Activated CD8-positive, alpha-beta memory T cell treated with anti-CD3 and anti-CD28 coated beads, Interleukin-2, amount 50 U/mL, for 48 hours (primary cell): ENCODE measurements around the gene NEBL.

Experiments
- DNase-seq: peaks from one replicate; pipeline ENCODE4 v3.0.0-alpha.2; 2020

The NEBL gene

DNA sequence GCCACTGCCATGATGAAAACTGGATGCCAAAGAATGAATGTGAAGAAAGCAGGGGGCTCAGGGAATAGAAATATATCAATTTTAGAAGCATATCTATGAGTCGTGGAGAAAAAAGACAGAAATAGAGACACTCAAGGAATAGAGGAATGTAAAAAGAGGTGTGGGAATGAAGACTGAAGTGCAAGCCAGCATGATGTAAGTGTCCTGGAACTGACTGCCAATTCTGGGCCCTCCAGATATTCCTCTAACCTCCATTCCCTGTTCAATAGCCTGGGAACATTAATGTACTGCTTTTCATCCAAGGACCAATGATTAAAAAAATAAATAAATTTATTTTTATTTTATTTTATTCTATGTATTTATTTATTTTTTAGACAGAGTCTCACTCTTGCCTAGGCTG is 40.6 kb downstream of the NEBL start:
- DNase-seq: no peak

DNA sequence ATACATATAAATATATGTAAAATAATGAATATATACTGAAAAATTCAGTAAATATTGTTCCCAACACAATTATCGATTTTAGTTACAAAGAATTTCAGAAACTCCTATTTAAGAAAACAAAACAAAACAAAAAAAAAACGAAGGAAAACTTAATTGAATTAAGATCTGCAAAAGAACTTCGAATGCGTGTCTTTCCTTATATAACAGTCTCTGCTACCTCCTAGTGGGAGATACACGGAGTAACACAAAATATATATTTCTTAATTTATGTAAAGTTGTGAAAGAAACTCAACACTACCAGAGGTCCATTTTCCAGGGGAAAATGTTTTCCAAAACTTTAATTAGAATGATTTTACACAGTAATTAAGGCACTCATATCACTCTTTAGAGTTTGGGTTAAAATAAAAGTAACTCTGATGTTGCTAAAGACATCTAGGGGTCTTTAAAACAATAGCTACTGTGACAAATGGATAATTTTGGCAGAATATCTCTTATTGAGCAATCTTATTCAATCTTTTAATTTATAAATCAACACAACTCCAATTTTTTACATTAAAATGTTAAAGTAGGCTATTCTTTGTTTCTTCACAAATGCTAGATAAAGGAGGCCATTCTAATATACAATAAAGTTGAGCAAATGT is 41.6 kb downstream of the NEBL start:
- no peak for DNase-seq

- DNase-seq: no peak
These were observed 43.8 kb downstream of the NEBL start for GRCh38 chr10:20853276-20853675.

DNA sequence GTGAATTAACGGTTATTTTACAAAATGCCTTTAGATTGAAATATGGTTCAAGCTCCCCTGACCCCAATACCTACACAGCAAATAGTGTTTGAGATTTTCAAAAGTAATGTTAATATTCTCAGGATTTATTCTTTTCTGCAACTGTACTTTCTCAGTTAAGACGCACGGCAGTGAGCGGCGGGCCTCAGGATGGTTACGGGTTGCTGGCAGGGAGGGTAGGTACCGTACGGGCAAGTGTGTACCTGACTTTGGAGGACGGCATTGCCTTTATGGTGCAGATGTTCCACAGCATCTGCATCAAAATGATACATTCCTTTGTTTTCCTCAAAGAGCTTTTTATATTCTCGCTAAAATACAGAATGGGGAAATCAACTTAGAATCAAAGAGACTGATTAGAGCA is 44.8 kb downstream of the NEBL start:
- no peak for DNase-seq

DNA sequence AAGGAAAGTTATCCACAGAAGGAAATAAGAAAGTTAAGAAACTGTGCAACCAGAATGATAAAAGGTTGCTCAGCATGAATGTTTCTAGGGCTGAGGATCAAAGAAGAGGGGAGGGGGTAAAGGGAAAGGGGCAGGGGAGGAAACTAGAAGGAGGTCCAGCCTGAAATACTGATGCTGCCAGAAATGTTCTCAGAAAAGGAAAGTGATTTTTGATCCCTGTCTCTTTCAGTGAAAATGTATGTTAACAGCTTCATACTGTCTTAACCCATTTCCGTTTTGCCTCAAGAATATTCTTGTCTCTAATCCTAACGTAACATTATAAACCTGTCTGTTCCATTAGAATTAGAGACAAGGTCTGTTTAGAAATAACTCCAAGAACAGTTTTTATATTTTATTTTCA is 49.6 kb downstream of the NEBL start:
- no peak for DNase-seq

DNA sequence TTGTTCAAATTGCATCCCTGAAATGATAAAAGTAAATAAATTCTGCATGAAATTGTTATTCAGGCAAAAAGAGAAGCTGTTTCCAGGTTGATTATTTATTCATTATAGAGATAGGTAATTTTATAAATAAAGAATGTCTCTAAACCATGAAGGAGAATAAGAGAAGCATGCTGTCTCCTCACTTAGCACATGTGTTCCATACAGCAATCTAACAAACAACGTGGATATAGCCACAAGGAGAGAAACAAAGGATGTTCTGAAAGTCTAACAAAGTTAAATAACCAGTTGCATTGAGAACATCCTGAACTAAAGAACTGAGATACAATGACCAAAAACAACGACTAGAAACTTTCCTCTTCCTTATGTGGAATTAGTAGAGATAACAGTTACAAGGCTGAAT is 50.8 kb downstream of the NEBL start:
- DNase-seq: no peak

DNA sequence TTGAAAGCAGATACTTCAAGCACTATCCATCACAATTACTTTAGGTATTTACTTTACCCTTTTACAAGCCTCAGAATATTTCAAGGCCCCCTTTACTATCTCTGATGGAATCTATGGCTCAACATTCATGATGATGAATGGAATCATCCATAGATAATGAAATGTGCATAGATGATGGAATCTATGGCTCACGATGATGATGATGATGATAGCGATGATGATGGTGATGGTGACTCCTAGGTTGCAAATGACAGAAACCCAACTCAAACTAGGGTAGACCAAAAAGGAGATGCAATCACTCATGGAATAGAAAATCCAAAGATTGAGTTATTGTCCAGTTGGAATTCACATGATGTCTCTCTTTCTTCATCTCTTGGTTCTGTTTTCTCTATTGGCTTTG is 55.7 kb downstream of the NEBL start:
- DNase-seq: no peak

- no peak for DNase-seq
These were observed 57.2 kb downstream of the NEBL start for GRCh38 chr10:20839910-20840309.

GRCh38 chr10:20839141-20839540 is 58.0 kb downstream of the NEBL start:
- DNase-seq: no peak

GRCh38 chr10:20836401-20836800 is 60.7 kb downstream of the NEBL start:
- no peak for DNase-seq

DNA sequence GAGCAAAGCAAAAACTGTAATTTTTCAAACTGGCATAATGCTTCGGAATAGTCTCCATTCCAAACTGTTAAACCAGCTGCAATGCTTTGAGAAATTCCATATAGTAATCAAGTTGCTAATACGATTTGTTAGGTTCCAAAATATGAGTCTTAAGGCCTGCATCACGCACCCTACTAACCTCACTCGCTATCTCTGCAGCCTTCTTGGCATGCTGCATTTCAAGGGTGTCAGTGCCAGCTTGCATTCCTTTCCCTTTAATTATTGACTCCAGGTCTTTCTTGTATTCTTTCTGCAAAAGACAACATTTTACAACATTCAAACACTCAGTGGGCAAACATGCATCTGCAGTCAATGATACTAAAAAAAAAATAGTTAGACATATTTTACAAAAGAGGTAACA is 61.8 kb downstream of the NEBL start:
- no peak for DNase-seq

DNA sequence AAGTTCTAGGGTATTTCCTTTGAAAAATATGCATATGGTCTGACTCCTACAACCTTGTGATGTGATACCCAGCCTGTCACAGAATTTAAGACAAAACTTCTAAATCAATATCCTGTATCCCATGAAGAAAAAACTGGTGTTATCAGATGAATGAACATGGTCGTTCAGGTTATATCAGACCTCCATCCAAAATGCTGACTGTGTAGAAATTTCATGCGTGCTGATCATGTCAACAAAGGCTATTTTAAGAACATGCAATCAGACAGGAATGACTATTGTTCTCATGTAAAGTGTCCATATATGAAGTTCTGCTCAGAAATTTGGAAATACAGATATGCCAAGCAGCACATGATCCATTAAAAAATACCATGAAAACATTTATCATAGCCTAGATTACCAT is 62.3 kb downstream of the NEBL start:
- DNase-seq: no peak

- DNase-seq: no peak
These were observed 74.3 kb downstream of the NEBL start for GRCh38 chr10:20822825-20823224.

DNA sequence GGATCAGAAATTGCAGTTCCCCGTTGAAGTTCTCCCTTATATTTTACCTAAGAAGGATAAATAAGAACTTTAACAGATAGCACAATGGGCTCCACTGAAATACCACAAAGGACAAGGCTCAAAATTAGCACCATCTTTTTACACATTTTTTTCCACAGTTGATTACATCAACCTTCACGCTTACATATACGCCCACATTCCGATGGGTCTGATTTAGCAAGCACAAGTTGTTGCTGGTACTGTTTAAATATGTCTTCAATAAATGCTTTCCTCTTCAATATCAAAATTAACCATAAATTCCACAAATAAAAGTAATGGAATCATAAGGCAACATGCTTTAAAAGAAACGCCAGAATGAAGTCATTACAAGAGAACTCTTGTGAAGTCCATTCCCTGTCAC is 79.5 kb downstream of the NEBL start:
- no peak for DNase-seq

DNA sequence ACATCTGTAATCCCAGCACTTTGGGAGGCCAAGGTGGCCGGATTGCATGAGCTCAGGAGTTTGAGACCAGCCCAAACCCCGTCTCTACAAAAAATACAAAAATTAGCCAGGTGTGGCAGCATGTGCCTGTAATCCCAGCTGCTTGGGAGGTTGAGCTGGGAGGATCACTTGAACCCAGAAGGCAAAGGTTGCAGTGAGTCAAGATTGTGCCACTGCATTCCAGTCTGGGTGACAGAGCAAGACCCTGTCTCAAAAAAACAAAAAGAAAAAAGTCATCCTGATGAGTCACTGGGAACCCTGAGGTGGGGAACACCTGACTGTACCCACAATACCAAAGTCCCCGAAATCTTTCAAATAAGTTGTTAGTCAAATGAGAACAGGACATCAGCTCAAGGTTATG is 80.0 kb downstream of the NEBL start:
- no peak for DNase-seq

DNA sequence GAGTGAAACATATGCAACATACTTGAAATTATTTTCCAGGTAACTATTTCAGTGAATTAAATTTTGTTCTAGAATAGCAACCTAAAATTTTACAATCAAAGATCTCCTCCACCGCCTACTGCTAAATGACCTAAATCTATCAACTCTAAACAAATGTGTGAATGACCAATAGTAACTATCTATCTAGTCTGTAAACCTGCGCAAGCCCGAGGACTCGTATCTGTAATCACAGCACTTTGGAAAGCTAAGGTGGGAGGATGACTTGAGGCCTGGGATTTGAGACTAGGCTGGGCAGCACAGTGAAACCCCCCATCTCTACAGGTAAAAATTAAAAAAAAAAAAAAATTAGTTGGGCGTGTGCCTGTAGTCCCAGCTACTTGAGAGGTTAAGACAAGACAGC is 83.0 kb downstream of the NEBL start:
- no peak for DNase-seq

DNA sequence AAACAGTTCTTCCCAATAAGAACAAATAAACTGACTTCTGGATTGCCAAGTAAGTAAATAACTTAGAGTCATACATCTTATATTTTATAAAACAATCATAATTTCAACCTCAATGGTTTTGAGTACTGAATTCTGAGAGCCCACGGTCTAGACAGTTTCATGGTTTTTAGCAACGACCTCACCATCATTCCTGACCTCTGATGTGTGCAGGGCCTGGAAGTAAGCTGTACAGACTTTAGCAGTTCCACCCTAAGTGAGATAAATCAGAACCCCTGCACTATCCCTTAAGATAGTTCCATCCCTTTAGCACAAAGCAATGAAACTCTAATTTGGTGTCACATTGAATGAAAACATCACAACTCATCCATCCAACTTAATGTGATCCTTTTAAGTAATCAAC is 86.0 kb downstream of the NEBL start:
- DNase-seq: no peak

GRCh38 chr10:20809631-20810030 is 87.5 kb downstream of the NEBL start:
- no peak for DNase-seq

DNA sequence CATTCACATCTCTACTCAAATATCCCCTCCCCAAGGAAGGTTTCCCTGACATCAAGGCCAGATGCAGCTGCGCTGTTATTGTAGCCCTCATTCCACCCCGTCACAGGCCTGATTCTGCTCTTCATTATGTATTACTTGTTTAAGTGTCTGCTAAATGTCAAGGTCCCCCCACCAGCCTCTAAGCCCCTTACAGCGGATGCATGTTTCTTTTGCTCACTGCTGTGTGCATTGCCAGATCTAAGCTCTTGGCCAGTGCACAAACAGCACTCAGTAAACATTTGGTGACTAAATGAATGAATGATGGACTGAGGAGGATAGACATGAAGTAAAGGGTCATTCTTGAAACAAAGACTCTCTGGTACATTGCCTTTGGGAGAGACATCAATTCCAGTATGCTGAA is 90.6 kb downstream of the NEBL start:
- no peak for DNase-seq

- DNase-seq: no peak
These were observed 99.8 kb downstream of the NEBL start for GRCh38 chr10:20797290-20797689.

GRCh38 chr10:20795391-20795790 is 101.7 kb downstream of the NEBL start:
- DNase-seq: no peak

DNA sequence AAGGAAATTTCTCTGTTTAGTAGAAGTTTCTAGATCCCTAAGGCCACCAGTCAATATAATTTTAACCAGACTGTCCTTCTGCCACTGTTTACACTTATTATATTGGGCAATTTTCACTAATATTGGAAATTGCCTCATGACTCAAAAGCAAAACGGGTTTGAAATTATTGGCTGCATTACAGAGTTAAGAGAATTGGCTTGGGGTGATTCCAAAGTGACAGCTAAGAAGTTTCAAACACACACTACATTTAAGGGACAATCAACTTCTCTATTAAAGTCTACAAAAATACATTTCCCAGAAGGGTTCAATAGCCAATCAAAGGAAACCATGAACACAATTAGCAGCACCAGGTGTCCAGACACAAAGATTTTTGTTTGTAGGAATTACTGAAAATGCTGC is 111.9 kb downstream of the NEBL start:
- no peak for DNase-seq

DNA sequence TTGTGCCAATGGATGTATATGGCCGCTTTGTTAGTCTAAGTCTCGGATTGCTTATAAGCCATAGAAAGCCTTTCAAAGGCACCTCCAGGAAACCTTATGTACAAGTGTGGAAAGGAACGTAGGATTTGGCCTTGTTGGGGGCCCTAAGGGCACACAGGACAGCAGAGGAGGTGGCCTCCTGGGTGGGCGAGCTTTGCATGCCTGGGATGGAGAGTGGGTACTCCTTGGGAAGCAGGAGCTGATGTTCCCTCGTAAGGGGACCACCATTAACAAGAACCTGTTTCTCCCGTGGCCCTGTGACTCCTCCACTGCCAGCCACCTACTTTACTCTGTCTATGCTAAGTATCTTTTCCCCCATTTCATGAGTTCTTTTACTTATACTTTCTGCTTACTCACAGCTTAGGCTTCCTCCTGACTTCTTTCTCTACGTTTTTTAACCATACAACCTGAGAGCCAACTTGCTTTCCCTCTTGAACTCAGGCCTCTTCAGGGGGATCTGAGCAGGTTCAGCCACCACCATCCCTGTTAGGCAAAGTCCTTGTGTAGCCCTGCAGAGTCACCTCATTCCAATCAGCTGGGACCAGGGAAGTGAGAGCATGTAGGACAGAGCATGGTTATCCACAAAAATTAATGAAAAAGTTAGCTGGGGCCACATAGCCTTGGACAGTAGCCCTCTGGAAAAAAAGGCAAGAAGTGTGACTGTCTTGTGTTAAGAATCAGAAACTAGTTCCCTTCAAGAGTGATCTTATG is 118.9 kb downstream of the NEBL start:
- DNase-seq: no peak

DNA sequence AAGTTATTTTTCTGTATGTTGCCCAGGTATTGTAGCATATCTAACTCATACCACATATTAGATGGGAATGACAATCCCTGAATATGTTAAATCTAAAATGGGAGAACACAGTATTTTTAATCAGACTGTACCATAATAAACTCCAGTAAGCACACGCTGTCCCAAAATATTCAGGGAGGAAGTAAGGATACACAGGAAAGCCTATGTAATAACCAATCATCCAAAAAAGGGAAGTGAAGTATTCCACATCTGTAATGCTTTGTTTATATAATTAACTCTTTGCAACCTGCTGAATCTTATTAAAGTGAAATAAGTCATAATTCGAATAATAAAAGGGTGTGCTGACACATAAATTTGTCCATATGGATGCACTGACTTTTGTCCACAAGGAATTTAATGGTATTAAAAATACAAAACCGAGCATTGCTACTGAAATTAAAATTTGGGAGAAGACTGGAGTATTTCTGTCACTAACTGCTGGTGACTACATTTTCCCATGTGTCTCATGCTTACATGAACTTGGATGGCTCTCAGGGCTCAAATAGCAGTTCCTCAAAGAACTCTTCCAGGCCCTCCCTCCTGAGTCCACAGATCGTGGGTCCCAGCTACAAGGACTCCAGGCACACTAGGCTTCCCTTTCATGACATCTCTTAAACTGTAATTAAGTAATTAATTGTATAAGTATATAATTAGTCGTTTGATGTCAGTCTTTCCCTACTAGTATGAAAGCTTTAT is 120.6 kb downstream of the NEBL start:
- no peak for DNase-seq
